NCI-H446 (cell line): ENCODE results near the gene HECTD1.
"Not testable (repeated sequence)": the region's sequence is repeated elsewhere in the genome, so short reads cannot be mapped to it uniquely, and the experiment has no call there.

Source experiments
- DNase-seq, 2 experiments: peaks; one replicate each; lab custom pipeline; 2025; lab: John Stamatoyannopoulos, UW

Gene HECTD1

GRCh38 chr14:31092160-31092708 lies 115.4 kb downstream of the HECTD1 start:
- DNase-seq = no peak

DNA sequence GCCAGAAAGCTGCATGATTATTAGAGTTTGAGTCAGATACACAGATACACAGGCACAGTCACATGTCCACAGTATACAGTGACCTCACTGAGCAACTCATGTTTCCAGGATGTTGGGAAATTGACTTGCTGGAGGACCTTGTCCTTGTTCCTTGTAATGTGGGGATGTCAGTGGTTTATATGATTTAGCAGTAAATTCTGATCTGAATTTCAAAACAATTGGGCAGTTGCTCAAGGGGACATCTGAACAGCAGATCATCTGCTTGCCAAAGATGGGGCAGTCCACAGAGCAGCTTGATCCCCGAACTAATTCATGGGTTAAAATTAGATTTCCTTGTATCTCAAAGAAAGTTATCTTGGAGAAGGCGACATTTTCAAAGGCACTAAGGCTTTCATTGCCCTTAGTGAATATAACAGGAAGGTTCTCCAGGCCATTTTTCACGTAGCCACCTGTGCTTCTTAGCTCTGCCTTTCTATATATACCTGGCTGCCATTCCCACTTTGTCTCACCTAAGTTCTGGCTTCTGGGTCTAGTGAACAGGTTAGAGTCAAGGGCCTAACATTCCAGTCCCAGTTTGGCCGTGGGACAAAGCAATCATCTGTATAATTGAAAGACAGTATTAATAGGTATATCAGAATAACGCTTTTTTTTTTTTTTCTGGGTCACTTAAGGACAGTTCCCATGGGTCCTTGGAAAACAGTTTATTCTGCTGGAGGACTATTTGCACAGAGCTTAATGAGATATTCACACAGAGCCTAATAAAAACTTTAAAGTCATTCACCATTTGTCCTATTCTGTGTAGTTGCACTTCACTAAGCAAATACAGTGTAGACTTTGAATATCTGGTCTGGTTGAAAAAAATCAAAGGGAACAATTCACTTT lies 116.5 kb downstream of the HECTD1 start:
- DNase-seq = no peak

DNA sequence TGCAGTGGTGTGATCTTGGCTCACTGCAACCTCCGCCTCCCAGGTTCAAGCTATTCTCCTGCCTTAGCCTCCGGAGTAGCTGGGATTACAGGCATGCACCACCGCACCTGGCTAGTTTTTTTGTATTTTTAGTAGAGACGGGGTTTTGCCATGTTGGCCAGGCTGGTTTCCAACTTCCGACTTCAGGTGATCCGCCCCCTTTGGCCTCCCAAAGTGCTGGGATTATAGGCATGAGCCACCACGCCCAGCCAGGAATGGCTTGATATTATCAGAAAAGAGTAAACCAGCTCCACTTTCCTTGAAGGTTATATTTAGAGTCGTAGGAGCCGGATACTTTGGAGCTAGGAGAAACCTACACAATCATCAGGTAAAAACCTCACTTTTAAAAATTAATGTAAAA lies 121.1 kb downstream of the HECTD1 start:
- DNase-seq = not testable (repeated sequence)

GRCh38 chr14:31085027-31085426 lies 122.6 kb downstream of the HECTD1 start:
- no peak for DNase-seq

GRCh38 chr14:31084385-31084784 lies 123.2 kb downstream of the HECTD1 start:
- no peak for DNase-seq

- DNase-seq = no peak
Measured at GRCh38 chr14:31083781-31084180, 123.8 kb downstream of the HECTD1 start.

GRCh38 chr14:31080484-31080883 lies 127.1 kb downstream of the HECTD1 start:
- no peak for DNase-seq

DNA sequence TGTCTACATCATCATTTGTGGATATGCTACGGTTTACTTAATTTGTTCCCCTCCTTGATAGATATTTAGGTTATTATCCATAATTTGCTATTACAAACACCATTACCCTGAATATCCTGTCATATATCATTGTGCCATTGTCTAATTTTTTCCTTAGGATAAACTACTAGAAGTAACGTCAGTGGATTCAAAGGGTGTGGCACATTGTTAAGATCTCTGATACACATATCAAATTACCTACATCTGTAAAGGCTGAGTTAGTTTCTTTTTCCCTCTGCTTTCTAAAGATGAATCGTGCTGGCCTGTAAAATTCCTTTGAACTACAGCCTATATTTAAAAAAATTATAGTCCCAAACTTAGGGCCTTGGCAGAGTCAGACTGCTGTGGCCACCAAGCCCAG lies 127.5 kb downstream of the HECTD1 start:
- DNase-seq = no peak

DNA sequence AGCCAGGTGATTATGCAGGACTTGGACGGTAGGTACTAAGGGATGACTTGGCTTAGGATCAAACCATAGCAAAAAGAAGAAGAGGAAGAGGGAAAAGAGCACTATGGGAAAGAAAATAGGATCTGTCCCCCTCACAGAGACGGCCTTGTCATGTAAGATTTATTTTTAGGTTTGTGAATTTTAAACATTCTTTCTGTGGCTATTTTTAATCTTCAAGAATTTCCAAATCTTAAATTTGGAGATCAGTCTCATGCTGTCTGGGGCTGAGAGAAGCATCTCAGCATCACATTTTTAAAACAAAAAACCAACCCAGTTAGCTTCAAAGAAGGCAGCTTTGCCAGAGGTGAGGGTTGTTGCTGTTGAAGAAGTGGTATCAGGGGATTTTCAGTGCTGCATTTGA lies 128.8 kb downstream of the HECTD1 start:
- no peak for DNase-seq

DNA sequence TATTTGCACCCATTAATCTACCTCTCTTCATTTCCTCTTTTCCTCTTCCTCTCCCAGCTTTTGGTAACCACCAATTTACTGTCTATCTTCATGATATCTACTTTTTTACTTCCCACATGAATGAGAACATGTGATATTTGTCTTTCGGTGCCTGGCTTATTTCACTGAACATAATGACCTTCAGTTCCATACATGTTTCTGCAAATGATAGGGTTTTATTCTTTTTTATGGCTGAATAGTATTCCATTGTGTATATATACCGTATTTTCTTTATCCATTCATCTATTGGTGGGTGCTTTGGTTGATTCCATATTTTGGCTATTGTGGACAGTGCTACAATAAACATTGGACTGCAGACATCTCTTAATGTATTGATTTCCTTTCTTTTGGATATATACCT lies 132.4 kb downstream of the HECTD1 start:
- no peak for DNase-seq

DNA sequence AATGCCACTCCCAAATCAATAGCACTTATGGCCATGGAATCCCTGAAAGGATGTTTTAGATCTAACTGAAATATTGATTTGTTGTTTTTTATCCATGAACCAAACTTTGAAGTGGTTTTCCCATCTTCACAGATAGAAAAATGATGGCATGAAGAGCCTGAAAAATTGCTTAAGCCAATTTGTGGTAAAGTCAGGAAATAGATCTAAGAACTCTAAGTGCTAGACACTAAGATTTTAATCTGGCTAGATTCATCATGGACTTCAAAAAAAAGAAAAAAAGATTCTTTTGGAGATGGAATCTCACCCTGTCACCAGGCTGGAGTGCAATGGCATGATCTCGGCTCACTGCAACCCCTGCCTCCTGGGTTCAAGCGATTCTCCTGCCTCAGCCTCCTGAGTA lies 136.4 kb downstream of the HECTD1 start:
- no peak for DNase-seq

GRCh38 chr14:31070431-31070830 lies 137.2 kb downstream of the HECTD1 start:
- DNase-seq = no peak

- no peak for DNase-seq
Measured at GRCh38 chr14:31069343-31069742, 138.2 kb downstream of the HECTD1 start.

- no peak for DNase-seq
Measured at GRCh38 chr14:31068235-31068634, 139.4 kb downstream of the HECTD1 start.

DNA sequence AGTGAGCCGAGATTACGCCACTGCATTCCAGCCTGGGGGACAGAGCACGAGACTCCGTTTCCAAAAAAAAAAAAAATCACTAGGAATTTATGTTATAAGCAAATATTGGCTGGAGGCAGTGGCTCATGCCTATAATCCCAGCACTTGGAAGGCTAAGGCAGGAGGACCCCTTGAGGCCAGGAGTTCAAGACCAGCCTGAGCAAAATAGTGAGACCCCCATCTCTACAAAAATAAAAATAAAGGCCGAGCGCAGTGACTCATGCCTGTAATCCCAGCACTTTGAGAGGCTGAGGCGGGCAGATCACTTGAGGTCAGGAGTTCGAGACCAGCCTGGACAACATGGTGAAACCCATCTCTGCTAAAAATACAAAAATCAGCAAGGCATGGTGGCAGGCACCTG lies 144.7 kb downstream of the HECTD1 start:
- not testable (repeated sequence) for DNase-seq

DNA sequence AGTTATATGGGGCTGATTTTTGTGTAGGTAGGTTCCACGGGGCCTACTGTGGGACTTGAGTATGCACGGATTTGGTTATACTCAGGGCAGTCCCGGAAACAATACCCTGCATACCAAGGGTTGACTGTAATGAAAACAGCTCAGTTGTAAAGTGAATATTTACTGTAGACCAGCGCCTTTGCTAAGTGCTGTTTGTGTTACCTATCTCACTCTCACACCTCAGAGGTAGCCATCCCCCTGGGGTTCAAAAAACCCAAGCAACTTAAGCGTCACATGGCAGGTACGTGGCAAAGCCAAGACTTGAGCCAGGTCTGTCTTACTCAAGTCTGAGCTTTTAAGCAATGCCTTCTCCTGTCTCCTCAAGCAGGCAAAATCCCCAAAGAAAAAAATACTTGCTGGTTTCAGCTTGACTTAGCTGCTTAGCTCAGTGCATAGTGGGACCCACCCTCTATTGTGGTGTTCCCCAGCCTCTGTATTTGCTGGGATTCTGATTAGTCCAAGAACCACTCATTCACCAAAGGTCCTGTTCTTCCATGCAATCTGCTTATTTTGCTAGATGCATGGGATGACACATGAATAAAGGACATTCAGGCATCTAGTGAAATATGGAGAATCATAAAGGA lies 147.2 kb downstream of the HECTD1 start:
- no peak for DNase-seq

GRCh38 chr14:31059152-31059924 lies 148.3 kb downstream of the HECTD1 start:
- DNase-seq = no peak

- no peak for DNase-seq
Measured at GRCh38 chr14:31057701-31058364, 149.8 kb downstream of the HECTD1 start.

DNA sequence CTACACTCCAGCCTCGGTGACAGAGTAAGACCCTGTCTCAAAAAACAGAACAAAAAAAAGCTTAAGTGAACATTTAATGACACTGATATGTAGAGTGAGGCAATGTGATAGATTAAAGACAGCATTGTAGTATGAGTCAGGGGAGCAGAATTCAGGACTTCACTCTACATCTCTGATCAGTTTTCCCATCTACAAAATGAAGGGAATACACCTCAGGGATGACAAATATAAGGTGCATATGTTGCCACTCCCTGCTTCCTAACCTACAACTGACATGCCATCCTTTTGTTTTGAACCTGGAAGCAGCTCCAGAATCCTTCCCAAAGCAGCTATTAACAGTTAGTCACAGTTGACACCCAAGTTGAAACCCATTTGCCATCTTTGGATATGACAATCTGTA lies 150.6 kb downstream of the HECTD1 start:
- no peak for DNase-seq

- DNase-seq = not testable (repeated sequence)
Measured at GRCh38 chr14:31052905-31053586, 154.5 kb downstream of the HECTD1 start.

GRCh38 chr14:31051511-31051910 lies 156.1 kb downstream of the HECTD1 start:
- DNase-seq = no peak
